HuH-7.5 (cell line): ENCODE measurements around the gene ST6GALNAC3.

Experiments used
- DNase-seq: peaks from one replicate; pipeline ENCODE4 v3.0.0; 2011; ENCODE audit warnings: low spot score

The ST6GALNAC3 gene

DNA sequence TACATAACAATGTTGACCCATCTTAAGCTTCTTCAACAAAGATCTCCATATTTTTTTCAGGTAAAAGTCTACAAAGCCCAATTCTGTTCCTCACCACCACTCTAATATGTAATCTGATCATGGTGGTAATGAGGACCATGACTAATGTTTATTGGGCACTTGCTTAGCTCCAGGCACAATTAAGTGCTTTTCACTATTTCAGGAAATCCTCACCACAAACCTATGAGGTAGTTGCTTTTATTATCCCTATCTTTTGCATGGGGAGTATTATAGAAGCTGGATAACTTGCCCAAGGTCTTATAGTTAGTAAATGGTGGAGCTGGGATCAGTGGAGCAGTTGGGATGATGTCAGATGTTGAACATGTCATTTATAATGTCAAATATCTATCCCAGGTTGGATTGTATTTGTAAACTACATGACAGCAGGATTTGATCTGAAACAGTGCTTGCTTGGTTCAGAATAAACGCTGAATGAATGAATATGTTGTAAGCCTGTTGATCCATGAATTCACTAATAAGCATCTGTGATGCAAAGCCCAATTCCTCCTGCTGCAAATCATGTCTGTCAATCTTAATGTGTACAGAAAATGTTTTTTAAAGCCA, 509.4 kb downstream of the ST6GALNAC3 start:
- no peak for DNase-seq

GRCh38 chr1:76585980-76586674, 511.6 kb downstream of the ST6GALNAC3 start:
- no peak for DNase-seq

GRCh38 chr1:76587212-76587611, 512.7 kb downstream of the ST6GALNAC3 start:
- no peak for DNase-seq

- no peak for DNase-seq
Measured at GRCh38 chr1:76591461-76591860, 516.9 kb downstream of the ST6GALNAC3 start.

DNA sequence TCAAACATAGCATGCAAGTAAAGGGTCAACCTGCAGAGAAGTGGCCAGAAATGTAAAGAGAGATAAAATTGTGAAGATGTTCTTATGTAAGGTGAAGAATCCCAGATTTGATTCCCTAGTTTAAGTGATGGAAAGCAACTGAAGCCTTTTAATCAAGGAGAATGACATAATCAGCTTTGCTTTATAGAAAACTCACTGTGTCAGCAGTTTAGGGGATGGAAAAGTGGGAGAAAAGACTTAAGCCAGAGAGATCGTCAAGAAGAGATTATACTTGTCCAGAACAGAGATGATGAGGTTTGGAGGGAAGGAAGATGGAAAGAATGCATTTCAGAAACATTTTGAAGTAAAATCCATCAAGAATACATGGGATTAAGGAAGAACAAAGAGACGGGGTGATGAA, 517.4 kb downstream of the ST6GALNAC3 start:
- no peak for DNase-seq

- DNase-seq: no peak
Measured at GRCh38 chr1:76593141-76593540, 518.6 kb downstream of the ST6GALNAC3 start.

DNA sequence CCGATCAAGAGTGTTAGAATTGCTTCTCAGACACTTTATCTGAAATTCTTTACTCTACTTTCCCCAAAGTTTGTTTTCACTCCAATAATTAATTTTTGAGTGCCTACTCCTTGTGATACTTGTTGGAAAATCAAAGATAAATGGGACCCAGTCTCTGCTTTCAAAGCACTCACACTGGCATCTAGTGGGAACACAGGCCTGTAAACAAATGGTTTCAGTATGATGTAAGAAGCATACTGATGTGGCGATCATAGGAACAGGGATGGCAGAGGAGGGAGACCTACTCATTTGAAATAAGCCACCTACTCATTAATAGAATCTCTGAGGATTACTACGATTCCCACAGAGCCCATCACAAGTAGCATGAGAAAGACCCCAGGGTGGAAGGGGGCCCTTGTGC, 519.1 kb downstream of the ST6GALNAC3 start:
- DNase-seq: no peak

DNA sequence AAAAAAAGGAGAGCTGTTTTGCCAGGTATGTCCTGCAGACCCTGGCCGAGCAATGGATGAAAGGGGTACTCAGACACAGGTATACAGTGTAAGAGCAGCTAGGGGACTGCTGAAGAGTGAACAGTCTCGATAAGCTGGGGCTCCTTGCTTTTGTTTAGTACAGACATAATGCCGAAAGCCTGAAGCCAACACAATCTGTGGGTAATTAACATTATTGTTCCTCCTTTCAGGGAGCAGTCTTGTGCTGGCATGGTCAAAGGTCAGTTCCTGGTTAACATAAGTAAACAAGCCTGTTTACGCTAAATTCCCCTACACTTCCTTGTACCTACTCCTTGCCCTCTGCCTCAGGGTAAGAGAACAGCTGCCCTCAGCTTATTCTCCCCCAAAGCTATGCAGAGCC, 520.5 kb downstream of the ST6GALNAC3 start:
- DNase-seq: no peak

GRCh38 chr1:76601465-76601864, 526.9 kb downstream of the ST6GALNAC3 start:
- DNase-seq: no peak

GRCh38 chr1:76607717-76608116, 533.2 kb downstream of the ST6GALNAC3 start:
- DNase-seq: no peak

GRCh38 chr1:76611770-76612445, 537.4 kb downstream of the ST6GALNAC3 start:
- DNase-seq: no peak

- DNase-seq: no peak
Measured at GRCh38 chr1:76613886-76614285, 539.3 kb downstream of the ST6GALNAC3 start.

DNA sequence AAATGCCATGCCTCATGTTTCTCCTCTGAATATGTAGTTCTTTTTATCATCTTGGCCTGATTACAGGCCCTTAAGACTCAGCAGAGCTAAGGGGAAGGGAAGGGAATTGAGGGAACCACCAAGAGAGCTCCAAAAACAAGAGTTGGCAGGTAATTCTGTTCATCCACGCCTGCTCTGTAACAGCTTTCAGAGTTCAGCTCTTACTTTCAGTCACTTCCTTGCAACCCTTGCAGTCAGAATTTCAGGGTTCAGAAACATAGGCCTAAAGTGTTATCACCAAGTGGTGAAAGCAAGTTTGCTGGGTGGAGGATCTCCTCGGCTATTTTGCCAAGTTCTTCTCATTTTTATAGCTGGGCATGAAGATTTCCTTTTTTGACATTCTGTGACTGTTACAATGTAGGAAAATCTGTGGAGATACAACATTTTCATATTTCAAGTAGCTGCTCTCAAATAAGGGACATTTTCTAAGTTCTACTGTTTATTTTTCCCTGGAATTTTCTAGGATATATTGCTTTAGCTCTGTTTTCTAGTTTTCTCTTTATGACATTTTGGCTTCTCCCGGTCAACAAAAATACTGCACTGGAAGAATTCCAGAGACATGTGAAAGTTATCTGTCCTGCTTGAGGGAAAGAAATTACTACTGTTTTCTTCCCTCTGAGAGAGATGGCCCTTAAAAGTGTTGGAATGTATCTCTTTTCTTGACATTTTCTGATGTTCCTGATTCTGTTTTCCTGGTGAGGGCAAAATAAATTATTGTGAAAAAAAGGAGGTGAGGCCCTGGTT, 540.9 kb downstream of the ST6GALNAC3 start:
- no peak for DNase-seq

DNA sequence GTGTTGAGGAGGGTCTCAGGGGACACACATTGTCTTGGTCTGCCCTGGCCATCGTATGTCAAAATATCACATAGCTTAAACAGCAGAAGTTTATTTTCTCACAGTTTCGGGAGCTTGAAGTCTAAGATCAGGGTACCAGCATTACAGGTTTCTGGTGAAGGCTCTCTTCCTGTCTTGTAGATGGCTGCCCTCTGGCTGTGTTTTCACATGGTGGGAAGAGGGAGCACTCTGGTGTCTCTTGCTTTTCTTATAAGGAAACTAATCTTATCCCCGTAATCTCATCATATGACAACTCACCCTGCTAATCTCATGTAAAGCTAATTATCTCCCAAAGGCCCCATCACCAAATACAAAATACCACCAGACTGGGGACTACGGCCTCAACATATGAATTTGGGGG, 545.8 kb downstream of the ST6GALNAC3 start:
- DNase-seq: no peak

- no peak for DNase-seq
Measured at GRCh38 chr1:76622774-76623528, 548.4 kb downstream of the ST6GALNAC3 start.

DNA sequence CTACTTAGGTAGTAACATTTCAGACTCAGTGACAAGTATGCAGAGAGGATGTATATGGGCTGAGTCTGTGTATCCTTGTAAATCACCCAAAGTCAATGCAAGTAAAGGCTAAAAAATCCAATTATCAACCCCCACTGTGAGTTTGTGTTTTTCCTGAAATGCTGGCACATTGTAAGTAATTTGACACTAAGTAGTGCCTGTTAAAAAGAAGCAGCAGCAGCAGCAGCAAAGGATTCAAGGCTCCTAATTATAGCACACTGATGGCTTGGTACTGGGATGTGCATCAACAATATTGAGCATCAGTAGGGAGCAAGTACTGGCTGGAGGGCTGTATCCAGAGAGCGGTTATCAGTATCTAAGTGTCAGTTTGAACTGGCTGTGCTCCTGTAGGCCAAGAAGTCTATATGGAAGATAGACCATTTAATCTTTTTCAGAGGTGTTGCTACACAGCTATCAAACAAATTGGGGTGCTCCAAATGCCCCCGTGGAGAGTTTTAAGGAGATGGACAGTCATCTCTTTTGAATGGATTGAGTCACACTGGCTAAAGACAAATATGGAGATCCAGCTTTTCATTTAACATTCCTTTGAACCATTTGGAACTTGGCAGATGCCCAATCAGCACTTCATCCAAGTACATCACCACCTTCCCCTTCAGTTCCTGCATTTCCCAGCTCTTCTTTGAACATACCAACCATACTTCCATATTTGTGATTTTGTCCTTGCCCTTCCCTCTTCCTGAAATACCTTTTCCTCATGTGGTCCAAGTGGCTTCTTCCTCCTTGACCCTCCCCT, 551.5 kb downstream of the ST6GALNAC3 start:
- no peak for DNase-seq

GRCh38 chr1:76627498-76627897, 553.0 kb downstream of the ST6GALNAC3 start:
- no peak for DNase-seq

GRCh38 chr1:76627901-76628300, 553.4 kb downstream of the ST6GALNAC3 start:
- DNase-seq: no peak

- no peak for DNase-seq
Measured at GRCh38 chr1:76632136-76632535, 557.6 kb downstream of the ST6GALNAC3 start.

- no peak for DNase-seq
Measured at GRCh38 chr1:76635784-76636183, 561.2 kb downstream of the ST6GALNAC3 start.

- no peak for DNase-seq
Measured at GRCh38 chr1:76639181-76639580, 564.6 kb downstream of the ST6GALNAC3 start.
